Choroid plexus epithelial cell (primary cell): ENCODE measurements around the gene FAR1.
"Not testable (repeated sequence)": the region's sequence is repeated elsewhere in the genome, so short reads cannot be mapped to it uniquely, and the experiment has no call there.

Source experiments
- DNase-seq: peaks from one replicate; pipeline ENCODE4 v3.0.0-alpha.2; 2010; ENCODE audit warnings: low read depth
- H3K4me3 ChIP-seq: 2 replicates; pipeline ENCODE4 v1.5.1; 2011; ENCODE audit warnings: low read depth, mild to moderate bottlenecking, control low read depth, low read length, moderate library complexity
- CTCF ChIP-seq: conservative IDR thresholded peaks from 2 replicates; pipeline ENCODE4 v1.5.1; 2011; ENCODE audit warnings: low read depth, mild to moderate bottlenecking, control low read depth, inconsistent platforms, low read length, moderate library complexity

The FAR1 gene

GRCh38 chr11:13726456-13726855 lies 58.0 kb downstream of the FAR1 start:
- H3K4me3 ChIP-seq, result no peak overlapping the region
- TF ChIP-seq CTCF, result no peak
- no peak for DNase-seq

GRCh38 chr11:13728076-13728475 lies 59.6 kb downstream of the FAR1 start:
- no peak for DNase-seq
- H3K4me3 ChIP-seq, result no peak overlapping the region
- TF ChIP-seq CTCF, result no peak

- no peak for TF ChIP-seq CTCF
- no peak for DNase-seq
Measured at GRCh38 chr11:13734530-13734929, 66.1 kb downstream of the FAR1 start.

GRCh38 chr11:13745165-13745564 lies 76.7 kb downstream of the FAR1 start:
- peak; percentile 11 for DNase-seq
- no peak overlapping the region for H3K4me3 ChIP-seq
- no peak for TF ChIP-seq CTCF

More at GRCh38 chr11:13734530-13734929, 66.1 kb downstream of the FAR1 start:
- no peak overlapping the region for H3K4me3 ChIP-seq

GRCh38 chr11:13753316-13753715 lies 84.8 kb downstream of the FAR1 start:
- DNase-seq, H3K4me3 ChIP-seq: not testable (repeated sequence)

DNA sequence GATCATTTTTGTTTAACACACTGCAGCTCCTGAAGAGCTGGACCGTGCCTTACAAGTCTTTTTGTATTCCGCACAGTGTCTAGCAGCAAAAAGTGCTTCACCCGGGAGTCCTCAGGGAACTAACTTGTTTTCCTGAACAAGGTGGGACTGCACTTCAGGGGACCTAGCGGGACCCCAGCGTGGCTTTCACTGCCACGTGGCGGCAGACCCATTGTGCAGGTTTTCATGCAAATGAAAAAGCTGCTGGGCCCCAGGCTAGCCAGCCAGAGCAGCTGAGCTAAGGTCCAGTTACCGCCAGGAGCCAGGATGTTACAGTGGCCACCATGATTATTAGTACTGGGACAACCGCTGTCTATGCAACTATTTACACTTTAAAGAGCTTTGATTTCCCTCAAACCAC lies 90.6 kb downstream of the FAR1 start:
- H3K4me3 ChIP-seq, result no peak overlapping the region
- no peak for DNase-seq
- TF ChIP-seq CTCF, result no peak

DNA sequence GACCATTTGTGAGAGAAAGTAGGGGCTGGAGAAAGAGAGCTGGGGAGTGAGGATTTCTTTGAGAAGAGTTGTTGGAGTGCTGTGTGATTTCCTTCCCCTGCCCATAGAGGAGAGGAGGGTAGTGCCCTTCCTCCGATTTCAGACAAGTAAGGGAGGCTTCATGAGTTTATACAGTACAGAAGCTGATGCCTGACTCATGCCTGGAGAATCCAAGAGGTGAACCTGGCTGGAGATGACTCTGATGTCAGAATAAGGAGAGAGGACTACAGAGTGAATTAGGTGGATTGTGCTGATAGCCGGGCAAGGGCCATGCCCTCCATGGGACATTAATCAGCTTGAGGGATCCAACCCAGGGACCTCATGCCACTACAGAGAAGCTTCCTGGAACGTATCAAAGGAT lies 91.6 kb downstream of the FAR1 start:
- TF ChIP-seq CTCF, result no peak
- H3K4me3 ChIP-seq, result no peak overlapping the region
- DNase-seq, result no peak

- TF ChIP-seq CTCF, result no peak
- no peak for DNase-seq
- no peak overlapping the region for H3K4me3 ChIP-seq
Measured at GRCh38 chr11:13761250-13761649, 92.8 kb downstream of the FAR1 start.
